Ascending aorta (tissue), 2 donors: ENCODE data around the gene DHRSX. TPM values are rescaled to one million over a fixed set of nuclear protein-coding genes. Genes with fewer than 3 reads are reported as not detected.

Experiments used
- DNase-seq, 2 donors: peaks; one replicate each; pipeline ENCODE4 v3.0.0-alpha.2; 2019; ENCODE audit warnings: low spot score in 2 of 2
- H3K27ac ChIP-seq, 2 donors: fragments of 200-600 bp; sonication (generic); one replicate each; pipeline ENCODE4 v1.5.1; 2016 to 2017; ENCODE audit warnings: mild to moderate bottlenecking in 1 of 2
- H3K27me3 ChIP-seq: fragments of 200-600 bp; sonication (generic); one replicate; pipeline ENCODE4 v1.5.1; 2017
- H3K36me3 ChIP-seq, 2 donors: fragments of 200-600 bp; sonication (generic); one replicate each; pipeline ENCODE4 v1.5.1; 2016
- H3K4me1 ChIP-seq, 2 donors: fragments of 200-600 bp; sonication (generic); one replicate each; pipeline ENCODE4 v1.5.1; 2016 to 2017; ENCODE audit warnings: mild to moderate bottlenecking in 1 of 2
- H3K4me3 ChIP-seq, 2 donors: fragments of 200-600 bp; sonication (generic); one replicate each; pipeline ENCODE4 v1.5.1; 2016 to 2017; ENCODE audit warnings: mild to moderate bottlenecking in 1 of 2
- H3K9me3 ChIP-seq, 2 donors: fragments of 200-600 bp; sonication (generic); one replicate each; pipeline ENCODE4 v1.5.1; 2016
- intact Hi-C: fragments of 100-400 bp; cut with DNase I; formaldehyde crosslinking; loops from one replicate; pipeline ENCODE4 v1.15.1; 2023
- total RNA-seq: library from RNA; depleted of rRNA; stranded (reverse); fragments of >200 nt; gene quantifications from one replicate; pipeline ENCODE4 v1.1.0, GENCODE V29; 2016
- TF ChIP-seq, protein P1 (sequence below), 3 experiments: fragments of 200-600 bp in 2 of 3; fragments of 450-650 bp in 1 of 3; sonication (generic) in 2 of 3; IDR thresholded peaks; one replicate each; pipeline ENCODE4 v1.5.1; 2016 to 2019; ENCODE audit warnings: antibody characterized with exemption in 3 of 3, mild to moderate bottlenecking in 1 of 3, moderate library complexity in 1 of 3

DHRSX gene
- total RNA-seq, 1 donor from 2014 or later, result 13.4 TPM

DNA sequence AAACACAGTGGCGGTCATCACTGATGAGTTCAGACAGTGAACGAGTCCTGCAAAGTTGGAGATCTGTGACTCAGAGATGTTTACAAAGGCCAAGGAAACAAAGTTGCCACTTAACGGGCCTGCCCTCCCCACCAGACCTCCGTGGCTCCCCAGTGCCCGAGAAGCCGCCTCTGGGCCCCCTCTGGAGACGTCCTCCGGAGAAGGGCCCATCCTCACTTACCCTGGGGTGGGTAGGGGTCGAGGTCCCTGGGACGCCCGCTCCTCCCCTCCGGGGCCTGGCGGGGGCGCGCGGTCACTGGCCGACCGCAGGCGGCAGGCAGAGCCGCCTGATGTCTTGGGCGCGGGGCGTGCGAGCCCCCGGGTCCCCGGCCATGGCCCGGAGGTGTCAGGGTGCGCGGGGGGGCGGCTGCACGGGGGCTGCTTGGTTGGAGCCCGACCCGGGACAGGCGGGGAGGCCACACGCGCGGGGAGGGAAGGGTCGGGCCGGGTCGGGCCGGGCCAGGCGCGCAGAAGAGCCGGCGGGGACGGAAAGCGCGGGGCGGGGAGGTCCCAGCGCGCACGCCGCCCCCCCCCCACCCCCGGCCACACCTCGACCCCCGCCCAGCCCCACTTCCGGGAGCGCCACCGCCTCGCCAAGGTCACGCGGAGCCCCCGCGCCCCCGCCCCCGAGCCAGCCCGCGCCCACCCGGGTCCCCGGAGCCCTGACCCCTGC is 529 bp downstream of the DHRSX start:
- H3K9me3 ChIP-seq, result no peaks in the 10 kb centered on the region
- intact Hi-C loops, result loop anchor here (5.0 to 10.0 kb wide), 4 partner anchors 107 to 1048 kb away; partner anchors contain the start of genes ASMTL and CD99
- H3K36me3 ChIP-seq, result no peaks in the 10 kb centered on the region
- peaks cover 7 to 24% of the 10 kb centered on the region in 2 donors for H3K4me1 ChIP-seq
- H3K27ac ChIP-seq, result peak overlapping the region; percentile 77 to 91
- no peak for DNase-seq
- no peaks in the 10 kb centered on the region for H3K27me3 ChIP-seq
- TF ChIP-seq, protein P1, sequence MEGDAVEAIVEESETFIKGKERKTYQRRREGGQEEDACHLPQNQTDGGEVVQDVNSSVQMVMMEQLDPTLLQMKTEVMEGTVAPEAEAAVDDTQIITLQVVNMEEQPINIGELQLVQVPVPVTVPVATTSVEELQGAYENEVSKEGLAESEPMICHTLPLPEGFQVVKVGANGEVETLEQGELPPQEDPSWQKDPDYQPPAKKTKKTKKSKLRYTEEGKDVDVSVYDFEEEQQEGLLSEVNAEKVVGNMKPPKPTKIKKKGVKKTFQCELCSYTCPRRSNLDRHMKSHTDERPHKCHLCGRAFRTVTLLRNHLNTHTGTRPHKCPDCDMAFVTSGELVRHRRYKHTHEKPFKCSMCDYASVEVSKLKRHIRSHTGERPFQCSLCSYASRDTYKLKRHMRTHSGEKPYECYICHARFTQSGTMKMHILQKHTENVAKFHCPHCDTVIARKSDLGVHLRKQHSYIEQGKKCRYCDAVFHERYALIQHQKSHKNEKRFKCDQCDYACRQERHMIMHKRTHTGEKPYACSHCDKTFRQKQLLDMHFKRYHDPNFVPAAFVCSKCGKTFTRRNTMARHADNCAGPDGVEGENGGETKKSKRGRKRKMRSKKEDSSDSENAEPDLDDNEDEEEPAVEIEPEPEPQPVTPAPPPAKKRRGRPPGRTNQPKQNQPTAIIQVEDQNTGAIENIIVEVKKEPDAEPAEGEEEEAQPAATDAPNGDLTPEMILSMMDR (IDR thresholded peaks at IDR 0.05), result no peak
- H3K4me3 ChIP-seq, result peak overlapping the region; percentile 84 to 99

DNA sequence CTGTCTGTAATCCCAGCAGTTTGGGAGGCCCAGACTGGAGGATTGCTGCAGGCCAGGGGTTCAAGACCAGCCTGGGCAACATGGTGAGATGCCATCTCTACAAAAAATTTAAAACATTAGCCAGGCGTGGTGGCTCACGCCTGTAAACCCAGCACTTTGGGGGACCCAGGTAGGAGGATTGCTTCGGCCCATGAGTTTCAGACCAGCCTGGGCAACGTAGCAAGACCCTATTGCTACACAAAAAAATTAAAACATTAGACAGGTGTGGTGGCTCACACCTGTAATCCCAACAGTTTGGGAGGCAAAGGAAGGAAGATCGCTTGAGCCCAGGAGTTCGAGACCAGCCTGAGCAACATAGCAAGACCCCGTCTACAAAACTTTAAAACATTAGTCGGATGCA is 1.3 kb downstream of the DHRSX start:
- Histone ChIP-seq H3K36me3 (no peaks in the 10 kb centered on the region), H3K4me1 (peaks cover 7 to 24% of the 10 kb centered on the region in 2 donors), H3K9me3 (no peaks in the 10 kb centered on the region), H3K4me3 (peak overlapping the region; percentile 84 to 99), H3K27ac (peak overlapping the region; percentile 77 to 91), H3K27me3 (no peaks in the 10 kb centered on the region)
- TF ChIP-seq, protein P1 (IDR thresholded peaks at IDR 0.05), result no peak
- intact Hi-C loops, result loop anchor here (5.0 to 10.0 kb wide), 3 partner anchors 93 to 1105 kb away; partner anchors contain the start of genes AKAP17A and SLC25A6
- DNase-seq, result no peak

DNA sequence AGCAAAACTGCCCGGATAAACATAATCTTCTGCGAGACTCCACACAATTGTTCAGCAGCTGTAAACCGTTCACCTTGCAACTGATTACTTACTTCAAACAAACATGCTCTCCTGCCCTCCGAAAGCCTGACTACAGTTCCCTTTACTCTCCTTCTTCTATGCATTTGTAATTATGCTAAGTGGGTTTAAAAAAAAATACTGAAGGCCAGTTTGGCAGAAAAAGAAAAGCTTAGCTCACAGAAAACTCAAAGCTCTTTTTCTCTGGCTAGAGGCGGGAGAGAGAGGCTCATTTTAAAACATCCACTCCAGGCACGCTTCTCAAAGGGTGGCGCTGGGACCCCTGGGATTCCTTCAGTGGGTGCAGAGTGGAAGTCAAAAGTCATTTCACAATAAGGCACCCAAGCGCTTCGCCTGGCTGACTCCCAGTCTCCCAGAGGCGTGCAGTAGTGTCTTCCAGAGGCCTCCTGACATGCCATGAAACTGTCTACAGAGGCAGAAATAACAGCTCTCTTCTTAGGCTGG is 1.9 kb downstream of the DHRSX start:
- H3K4me3 ChIP-seq, result peak overlapping the region; percentile 84 to 99
- no peak for DNase-seq
- intact Hi-C loops, result loop anchor here (5.0 to 10.0 kb wide), 3 partner anchors 93 to 1104 kb away; partner anchors contain the start of genes AKAP17A and SLC25A6
- H3K4me1 ChIP-seq, result peaks cover 7 to 24% of the 10 kb centered on the region in 2 donors
- no peaks in the 10 kb centered on the region for H3K36me3 ChIP-seq
- peak overlapping the region; percentile 77 to 91 for H3K27ac ChIP-seq
- TF ChIP-seq, protein P1 (IDR thresholded peaks at IDR 0.05), result no peak
- no peaks in the 10 kb centered on the region for H3K27me3 ChIP-seq
- H3K9me3 ChIP-seq, result no peaks in the 10 kb centered on the region

DNA sequence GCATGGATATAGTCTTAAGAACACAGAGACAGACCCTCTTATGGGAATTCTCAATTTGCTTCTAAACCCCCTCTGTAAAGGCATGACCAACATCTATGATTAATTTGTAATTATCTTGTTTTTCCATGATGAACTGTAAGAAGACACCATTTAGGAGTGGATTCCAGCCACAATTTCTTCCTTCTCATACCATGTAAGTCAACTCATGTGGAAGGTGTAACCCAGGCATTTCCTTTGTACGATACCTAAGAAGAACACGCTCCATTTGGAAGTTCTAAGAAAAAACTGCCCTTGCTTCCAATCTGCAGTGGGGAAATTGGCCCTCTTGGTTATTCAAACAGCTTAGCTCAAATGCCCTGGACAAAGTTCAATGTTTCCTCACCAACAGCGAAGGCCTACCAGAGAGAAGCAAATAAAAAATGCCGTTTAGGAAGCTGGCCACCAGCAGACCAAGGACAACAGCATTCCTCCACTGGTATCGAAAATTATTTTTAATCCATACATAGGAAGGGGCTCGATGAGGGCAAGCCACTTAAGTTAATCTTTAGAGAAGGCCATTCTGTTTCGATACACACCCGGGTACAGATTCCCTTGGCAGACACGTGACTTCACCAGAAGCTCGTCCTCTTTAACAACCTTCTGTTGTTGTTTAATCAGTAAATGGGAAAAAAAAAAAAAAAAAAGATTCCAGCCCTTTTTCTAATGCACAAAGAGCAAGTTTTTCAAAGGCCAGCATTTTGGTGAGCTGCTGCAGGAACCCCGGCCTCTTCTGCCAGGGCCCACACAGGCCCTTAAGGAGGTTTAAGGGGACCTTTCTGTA is 2.6 kb downstream of the DHRSX start:
- Histone ChIP-seq H3K4me3 (peak overlapping the region; percentile 9 to 99), H3K27me3 (no peaks in the 10 kb centered on the region), H3K4me1 (peaks cover 7 to 24% of the 10 kb centered on the region in 2 donors), H3K9me3 (no peaks in the 10 kb centered on the region), H3K36me3 (no peaks in the 10 kb centered on the region), H3K27ac (peak overlapping the region; percentile 77 to 91)
- intact Hi-C loops, result loop anchor here (5.0 to 10.0 kb wide), 3 partner anchors 94 to 1103 kb away; partner anchors contain the start of genes AKAP17A and SLC25A6
- DNase-seq, result no peak
- TF ChIP-seq, protein P1 (IDR thresholded peaks at IDR 0.05), result no peak

DNA sequence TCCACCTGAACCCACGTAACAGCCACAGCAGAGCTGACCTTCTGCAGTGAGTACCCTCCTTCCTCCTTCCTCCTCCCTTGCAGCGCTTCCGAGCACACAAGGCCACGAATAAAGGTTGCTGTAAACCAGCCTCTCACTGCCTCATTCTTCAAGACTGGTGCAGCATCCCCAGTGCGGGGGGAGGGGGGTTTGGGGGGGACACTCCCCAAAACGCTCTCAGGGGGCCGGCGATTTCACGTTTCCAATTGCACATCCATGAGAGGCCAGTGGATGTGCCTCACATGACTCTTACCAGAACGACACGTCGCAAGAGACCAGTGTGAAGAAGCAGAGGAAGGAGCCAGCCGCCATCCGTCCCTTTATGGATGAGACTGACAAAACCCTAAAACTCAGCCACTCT is 5.2 kb downstream of the DHRSX start:
- H3K9me3 ChIP-seq, result no peaks in the 10 kb centered on the region
- peaks cover 7 to 22% of the 10 kb centered on the region in 2 donors for H3K4me1 ChIP-seq
- H3K27ac ChIP-seq, result no peak overlapping the region
- TF ChIP-seq, protein P1 (IDR thresholded peaks at IDR 0.05), result no peak
- H3K36me3 ChIP-seq, result peaks cover under 1 to 8% of the 10 kb centered on the region in 2 donors
- intact Hi-C loops, result loop anchor here (5.0 to 10.0 kb wide), 3 partner anchors 97 to 1101 kb away; partner anchors contain the start of genes AKAP17A and SLC25A6
- peak in 1 of 2 donors; percentile 15 for DNase-seq
- H3K4me3 ChIP-seq, result no peak overlapping the region
- H3K27me3 ChIP-seq, result no peaks in the 10 kb centered on the region
